CD4-positive, alpha-beta T cell (primary cell): ENCODE results near the gene PPP1R27. TPM values are rescaled to one million over a fixed set of nuclear protein-coding genes. Genes with fewer than 3 reads are reported as not detected.

ENCODE experiments used
- ATAC-seq: fragments of 200-7000 bp; cut with Tn5 transposase; one replicate; pipeline ENCODE4 v1.10.0; 2022; ENCODE audit warnings: mild to moderate bottlenecking; ENCODE audit not compliant: poor library complexity
- CTCF ChIA-PET: fragments of 350-600 bp; sonication (Branson Sonifier 250); formaldehyde crosslinking; loops from one replicate; lab custom pipeline; 2021; ENCODE audit warnings: antibody characterized with exemption, inconsistent platforms; lab: Charles Lee
- POLR2A ChIA-PET: fragments of 350-600 bp; sonication (Branson Sonifier 250); formaldehyde crosslinking; loops from one replicate; lab custom pipeline; 2021; ENCODE audit warnings: antibody characterized with exemption, inconsistent platforms; lab: Charles Lee
- DNase-seq, 14 experiments: peaks; one replicate each; pipeline ENCODE4 v3.0.0-alpha.2; 2013 to 2020; ENCODE audit warnings: mixed read lengths in 2 of 14
- H3K27ac ChIP-seq, 2 donors: one replicate each; pipeline versions ENCODE4 v1.5.1 to v1.7.0; 2013; ENCODE audit warnings: low read length in 2 of 2, low read depth in 1 of 2, mild to moderate bottlenecking in 1 of 2
- H3K27me3 ChIP-seq, 2 experiments: 1 replicate in 1 of 2; 2 replicates in 1 of 2; pipeline versions ENCODE4 v1.6.1 to v1.7.0; 2013; ENCODE audit warnings: low read length in 2 of 2, control low read depth in 1 of 2, mild to moderate bottlenecking in 1 of 2, moderate library complexity in 1 of 2; ENCODE audit not compliant: insufficient read depth in 2 of 2, control insufficient read depth in 1 of 2
- H3K36me3 ChIP-seq: one replicate; pipeline ENCODE4 v1.6.1; 2013; ENCODE audit warnings: low read length, control low read depth; ENCODE audit not compliant: insufficient read depth
- H3K4me1 ChIP-seq: one replicate; pipeline ENCODE4 v1.6.1; 2013; ENCODE audit warnings: low read length, control low read depth; ENCODE audit not compliant: insufficient read depth
- H3K4me3 ChIP-seq: one replicate; pipeline ENCODE4 v1.5.1; 2013; ENCODE audit warnings: mild to moderate bottlenecking, low read length, moderate library complexity
- H3K9me3 ChIP-seq, 2 experiments: 1 replicate in 1 of 2; 2 replicates in 1 of 2; pipeline versions ENCODE4 v1.6.1 to v1.7.0; 2013; ENCODE audit warnings: low read length in 2 of 2, mild to moderate bottlenecking in 2 of 2, control low read depth in 1 of 2, moderate library complexity in 1 of 2; ENCODE audit not compliant: control insufficient read depth in 1 of 2, insufficient read depth in 1 of 2
- H3K27ac Mint-ChIP-seq: one replicate; pipeline ENCODE4 v1.8.0; 2020; ENCODE audit warnings: mixed read lengths
- H3K27me3 Mint-ChIP-seq: one replicate; pipeline ENCODE4 v1.8.0; 2021; ENCODE audit warnings: mixed read lengths
- H3K36me3 Mint-ChIP-seq: one replicate; pipeline ENCODE4 v1.8.0; 2021; ENCODE audit warnings: low read depth, mixed read lengths
- H3K4me1 Mint-ChIP-seq: one replicate; pipeline ENCODE4 v1.8.0; 2021; ENCODE audit warnings: low read depth, mixed read lengths
- H3K4me3 Mint-ChIP-seq: one replicate; pipeline ENCODE4 v1.8.0; 2020; ENCODE audit warnings: mild to moderate bottlenecking, mixed read lengths
- H3K9me3 Mint-ChIP-seq: one replicate; pipeline ENCODE4 v1.8.0; 2020; ENCODE audit warnings: mixed read lengths
- CTCF ChIP-seq: fragments of 200-600 bp; IDR thresholded peaks from one replicate; pipeline ENCODE4 v1.8.0; 2022; ENCODE audit warnings: antibody characterized with exemption, mild to moderate bottlenecking
- intact Hi-C, 2 experiments: fragments of 100-400 bp; cut with DNase I in 1 of 2; cut with micrococcal nuclease in 1 of 2; formaldehyde crosslinking; loops; one replicate each; pipeline versions ENCODE4 v1.15.1 to v1.9.0; 2023 to 2025; cut with DNase I, micrococcal nuclease
- total RNA-seq, 174 experiments: library from RNA in 2 of 174; stranded (reverse) in 2 of 174; gene quantifications; one replicate each; pipeline ENCODE4 v1.2.3 and lab custom pipeline; 2021 to 2026

PPP1R27 gene
- total RNA-seq, 2 experiments from 2014 or later: not detected

GRCh38 chr17:81794509-81794908, 40.3 kb downstream of the PPP1R27 start:
- intact Hi-C loops: no loop called here
- H3K9me3 Mint-ChIP-seq: no peaks in the 10 kb centered on the region
- no peak for TF ChIP-seq CTCF

DNA sequence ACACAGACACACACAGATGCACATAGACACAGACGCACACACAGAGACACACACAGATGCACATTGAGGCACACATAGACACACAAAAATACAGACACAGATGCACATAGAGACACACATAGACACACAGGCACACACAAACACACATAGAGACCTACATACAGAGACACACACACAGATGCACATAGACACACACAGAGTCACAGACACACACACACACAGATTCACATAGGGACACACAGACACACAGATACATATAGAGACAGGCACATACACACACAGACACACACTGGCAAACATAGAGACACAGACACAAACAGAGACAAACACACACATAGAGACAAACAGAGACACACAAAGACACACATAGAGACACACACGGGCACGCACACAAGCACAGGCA, 40.8 kb downstream of the PPP1R27 start:
- H3K36me3 Mint-ChIP-seq: no peaks in the 10 kb centered on the region
- no peak overlapping the region for H3K4me3 ChIP-seq
- POLR2A ChIA-PET: no interaction called here
- H3K36me3 ChIP-seq: no peaks in the 10 kb centered on the region
- ATAC-seq: no peak
- peaks cover 8 to 9% of the 10 kb centered on the region in 2 experiments for H3K27me3 ChIP-seq
- no peak overlapping the region for H3K4me3 Mint-ChIP-seq
- H3K9me3 Mint-ChIP-seq: no peaks in the 10 kb centered on the region
- no peak for DNase-seq
- H3K4me1 ChIP-seq: no peaks in the 10 kb centered on the region
- no peak overlapping the region for H3K27ac ChIP-seq
- no peaks in the 10 kb centered on the region for H3K9me3 ChIP-seq
- TF ChIP-seq CTCF: no peak
- intact Hi-C loops: no loop called here
- H3K4me1 Mint-ChIP-seq: no peaks in the 10 kb centered on the region
- peaks cover 1% of the 10 kb centered on the region for H3K27me3 Mint-ChIP-seq
- no peak overlapping the region for H3K27ac Mint-ChIP-seq
- CTCF ChIA-PET: no interaction called here

More at GRCh38 chr17:81794509-81794908, 40.3 kb downstream of the PPP1R27 start:
- ATAC-seq (no peak), DNase-seq (no peak)
- Mint-ChIP-seq H3K27me3 (peaks cover 4% of the 10 kb centered on the region), H3K4me3 (no peak overlapping the region), H3K4me1 (no peaks in the 10 kb centered on the region), H3K27ac (no peak overlapping the region), H3K36me3 (no peaks in the 10 kb centered on the region)
- POLR2A ChIA-PET: no interaction called here
- Histone ChIP-seq H3K27me3 (peaks cover 8 to 9% of the 10 kb centered on the region in 2 experiments), H3K36me3 (no peaks in the 10 kb centered on the region), H3K9me3 (no peaks in the 10 kb centered on the region), H3K27ac (no peak overlapping the region), H3K4me1 (no peaks in the 10 kb centered on the region), H3K4me3 (no peak overlapping the region)
- CTCF ChIA-PET: no interaction called here

DNA sequence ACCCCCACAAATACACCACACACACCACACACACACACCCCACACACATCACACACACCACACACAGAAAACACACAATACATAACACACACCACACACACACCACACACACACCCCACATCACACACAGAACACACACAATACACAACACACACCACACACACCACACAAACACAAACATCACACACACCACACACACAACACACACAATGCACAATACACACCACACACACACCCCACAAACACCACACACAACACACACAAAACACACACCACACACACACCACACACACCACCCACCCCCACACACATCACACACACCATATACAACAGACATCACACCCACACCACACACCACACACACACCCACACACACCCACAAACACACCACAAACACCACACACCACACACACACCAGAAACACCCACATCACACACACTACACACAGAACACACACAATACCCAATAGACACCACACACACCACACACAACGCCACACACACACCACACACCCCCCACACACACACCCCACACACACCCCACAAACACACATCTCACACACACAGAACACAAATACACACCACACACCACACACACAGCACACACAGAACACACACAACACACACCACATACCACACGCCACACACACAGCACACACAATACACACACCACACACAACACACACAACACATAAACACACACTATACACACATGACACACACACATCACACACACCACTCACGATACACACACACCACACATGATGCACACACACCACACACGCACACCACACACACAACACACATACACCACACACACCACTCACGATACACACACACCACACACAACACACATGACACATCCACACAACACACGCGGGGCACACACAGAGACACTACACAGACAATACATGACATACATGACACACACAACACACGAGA, 41.9 kb downstream of the PPP1R27 start:
- Mint-ChIP-seq H3K27ac (no peak overlapping the region), H3K27me3 (no peaks in the 10 kb centered on the region), H3K36me3 (no peaks in the 10 kb centered on the region), H3K4me3 (no peak overlapping the region), H3K4me1 (no peaks in the 10 kb centered on the region), H3K9me3 (no peaks in the 10 kb centered on the region)
- intact Hi-C loops: no loop called here
- Histone ChIP-seq H3K27ac (no peak overlapping the region), H3K4me1 (no peaks in the 10 kb centered on the region), H3K36me3 (no peaks in the 10 kb centered on the region), H3K9me3 (no peaks in the 10 kb centered on the region), H3K4me3 (no peak overlapping the region), H3K27me3 (peaks cover 8 to 9% of the 10 kb centered on the region in 2 experiments)
- CTCF ChIA-PET: no interaction called here
- no peak for DNase-seq
- ATAC-seq: no peak
- POLR2A ChIA-PET: no interaction called here
- TF ChIP-seq CTCF: no peak

Other genes with a start within 250 kb of the PPP1R27 start
- 10 to 100 TPM; 61.0 to 62.4 TPM for gene NPLOC4, start 197.9 kb downstream of the PPP1R27 start, total RNA-seq
- under 1 TPM in 1 of 2 experiments, not detected in 1; 0.17 TPM for gene TSPAN10, start 197.9 kb downstream of the PPP1R27 start, total RNA-seq
- under 1 TPM; 0.49 to 0.92 TPM for gene PDE6G, start 178.5 kb downstream of the PPP1R27 start, total RNA-seq
- gene OXLD1, start 168.4 kb downstream of the PPP1R27 start, total RNA-seq: 10 to 100 TPM; 24.6 to 25.3 TPM
- gene CCDC137, start 168.3 kb downstream of the PPP1R27 start, total RNA-seq: 10 to 100 TPM; 20.8 to 21.7 TPM
- 10 to 100 TPM; 35.7 to 38.5 TPM for gene ARL16, start 151.3 kb downstream of the PPP1R27 start, total RNA-seq
- 100 to 1,000 TPM; 118 to 127 TPM for gene HGS, start 151.0 kb downstream of the PPP1R27 start, total RNA-seq
- 10 to 100 TPM; 26.2 to 26.5 TPM for gene MRPL12, start 131.7 kb downstream of the PPP1R27 start, total RNA-seq
- gene SLC25A10, start 122.8 kb downstream of the PPP1R27 start, total RNA-seq: 1 to 10 TPM; 4.6 TPM
- not detected for gene GCGR, start 30.9 kb downstream of the PPP1R27 start, total RNA-seq
- 10 to 100 TPM; 36.9 to 37.7 TPM for gene MCRIP1, start 1.8 kb downstream of the PPP1R27 start, total RNA-seq
- 100 to 1,000 TPM; 223 to 233 TPM for gene P4HB, start 25.5 kb upstream of the PPP1R27 start, total RNA-seq
- gene ARHGDIA, start 36.3 kb upstream of the PPP1R27 start, total RNA-seq: 100 to 1,000 TPM; 706 to 715 TPM
- 100 to 1,000 TPM in 1 of 2 experiments, 10 to 100 TPM in 1; 93.3 to 101 TPM for gene ALYREF, start 56.5 kb upstream of the PPP1R27 start, total RNA-seq
- gene ANAPC11, start 56.7 kb upstream of the PPP1R27 start, total RNA-seq: 10 to 100 TPM; 27.9 to 28.9 TPM
- gene NPB, start 67.2 kb upstream of the PPP1R27 start, total RNA-seq: under 1 TPM in 1 of 2 experiments, not detected in 1; 0.20 TPM
- gene PCYT2, start 76.3 kb upstream of the PPP1R27 start, total RNA-seq: 10 to 100 TPM; 18.7 to 18.9 TPM
- gene SIRT7, start 83.1 kb upstream of the PPP1R27 start, total RNA-seq: 10 to 100 TPM; 56.7 to 57.5 TPM
- 10 to 100 TPM; 10.8 to 13.3 TPM for gene MAFG, start 92.7 kb upstream of the PPP1R27 start, total RNA-seq
- gene PYCR1, start 102.2 kb upstream of the PPP1R27 start, total RNA-seq: 1 to 10 TPM in 1 of 2 experiments, under 1 TPM in 1; 0.38 to 1.0 TPM
- not detected for gene MYADML2, start 112.2 kb upstream of the PPP1R27 start, total RNA-seq
- gene NOTUM, start 126.1 kb upstream of the PPP1R27 start, total RNA-seq: not detected
- 10 to 100 TPM; 19.1 to 22.7 TPM for gene ASPSCR1, start 142.6 kb upstream of the PPP1R27 start, total RNA-seq
- gene CENPX, start 187.8 kb upstream of the PPP1R27 start, total RNA-seq: 10 to 100 TPM; 14.9 to 19.6 TPM
- 10 to 100 TPM; 17.7 to 17.9 TPM for gene LRRC45, start 188.3 kb upstream of the PPP1R27 start, total RNA-seq
- gene RAC3, start 196.6 kb upstream of the PPP1R27 start, total RNA-seq: 1 to 10 TPM; 3.3 to 5.3 TPM
- gene DCXR, start 202.6 kb upstream of the PPP1R27 start, total RNA-seq: 100 to 1,000 TPM; 103 to 119 TPM
- 10 to 100 TPM; 28.1 to 31.2 TPM for gene RFNG, start 216.8 kb upstream of the PPP1R27 start, total RNA-seq
- gene GPS1, start 216.8 kb upstream of the PPP1R27 start, total RNA-seq: 10 to 100 TPM; 64.6 to 69.3 TPM
- gene DUS1L, start 230.8 kb upstream of the PPP1R27 start, total RNA-seq: 100 to 1,000 TPM; 160 to 163 TPM